Natural killer cell (primary cell): Measurements from ENCODE around the gene TECTB. TPM values are rescaled to one million over a fixed set of nuclear protein-coding genes. Genes with fewer than 3 reads are reported as not detected.
A peak's percentile ranks its signal among the peaks of the same experiment; 100 is the strongest.

Experiments
- ATAC-seq, 3 donors: fragments of 150-1000 bp in 2 of 3; fragments of 200-7000 bp in 1 of 3; cut with Tn5 transposase; 1 replicate in 1 of 3; 2 replicates in 2 of 3; pipeline ENCODE4 v1.10.0; 2021; ENCODE audit warnings: mild to moderate bottlenecking in 2 of 3, moderate library complexity in 2 of 3
- DNase-seq, 2 donors: peaks; one replicate each; pipeline versions ENCODE4 v3.0.0 to v3.0.0-alpha.2; 2013 to 2021; ENCODE audit warnings: mixed read lengths in 1 of 2
- H3K27ac ChIP-seq: one replicate; pipeline ENCODE4 v1.5.1; 2013; ENCODE audit warnings: mild to moderate bottlenecking, low read length
- H3K27me3 ChIP-seq: one replicate; pipeline ENCODE4 v1.6.1; 2013; ENCODE audit warnings: low read length; ENCODE audit not compliant: control insufficient read depth, insufficient read depth
- H3K36me3 ChIP-seq: one replicate; pipeline ENCODE4 v1.6.1; 2013; ENCODE audit warnings: low read length; ENCODE audit not compliant: control insufficient read depth, insufficient read depth
- H3K4me1 ChIP-seq: one replicate; pipeline ENCODE4 v1.6.1; 2013; ENCODE audit warnings: low read length; ENCODE audit not compliant: control insufficient read depth, insufficient read depth
- H3K4me3 ChIP-seq: one replicate; pipeline ENCODE4 v1.5.1; 2013; ENCODE audit warnings: low read length
- H3K9me3 ChIP-seq: one replicate; pipeline ENCODE4 v1.6.1; 2013; ENCODE audit warnings: low read length; ENCODE audit not compliant: control insufficient read depth, insufficient read depth
- H3K27ac Mint-ChIP-seq, 2 donors: one replicate each; pipeline ENCODE4 v1.8.0; 2022; ENCODE audit warnings: mild to moderate bottlenecking in 2 of 2, mixed read lengths in 2 of 2, moderate library complexity in 1 of 2
- H3K27me3 Mint-ChIP-seq, 2 donors: one replicate each; pipeline ENCODE4 v1.8.0; 2022; ENCODE audit warnings: low read depth in 2 of 2, mixed read lengths in 2 of 2
- H3K36me3 Mint-ChIP-seq: one replicate; pipeline ENCODE4 v1.8.0; 2022; ENCODE audit warnings: mixed read lengths
- H3K4me1 Mint-ChIP-seq, 2 donors: one replicate each; pipeline ENCODE4 v1.8.0; 2022; ENCODE audit warnings: mixed read lengths in 2 of 2
- H3K4me3 Mint-ChIP-seq: one replicate; pipeline ENCODE4 v1.8.0; 2022; ENCODE audit warnings: mild to moderate bottlenecking, moderate library complexity, mixed read lengths
- H3K9me3 Mint-ChIP-seq, 2 donors: one replicate each; pipeline ENCODE4 v1.8.0; 2022; ENCODE audit warnings: mixed read lengths in 2 of 2
- CTCF ChIP-seq: fragments of 200-600 bp; IDR thresholded peaks from one replicate; pipeline ENCODE4 v1.8.0; 2022; ENCODE audit warnings: antibody characterized with exemption
- WGBS: methylation state at CpG from one replicate; pipeline ENCODE4 v1.1.7; 2013; ENCODE audit warnings: missing lambda C conversion rate; ENCODE audit not compliant: insufficient coverage; 5-methylcytosine and 5-hydroxymethylcytosine counted together
- intact Hi-C: fragments of 100-400 bp; cut with micrococcal nuclease; formaldehyde crosslinking; loops from one replicate; pipeline ENCODE4 v1.14.2; 2022
- total RNA-seq, 4 donors: library from RNA; stranded (reverse); fragments of 120-200 nt in 1 of 4; gene quantifications; one replicate each; pipeline versions ENCODE4 v1.2.3 to v1.2.4, GENCODE V29; 2013 to 2022

The TECTB gene
- not detected for total RNA-seq
- total RNA-seq (2013), result not detected

GRCh38 chr10:112283100-112283499, at the start of gene TECTB:
Gene TECTB, plus strand, starts transcription at chr10:112283400. Its CDS starts 335 bp downstream, at chr10:112283735.
- Histone ChIP-seq H3K27me3 (no peaks in the 10 kb centered on the region), H3K27ac (no peak within 1 kb of the TSS), H3K9me3 (no peaks in the 10 kb centered on the region), H3K4me1 (no peaks in the 10 kb centered on the region), H3K36me3 (no peaks in the 10 kb centered on the region), H3K4me3 (no peak within 1 kb of the TSS)
- intact Hi-C loops, result no loop called here
- TF ChIP-seq CTCF, result no peak
- Mint-ChIP-seq H3K4me3 (no peak within 1 kb of the TSS), H3K27me3 (peaks cover 17 to 30% of the 10 kb centered on the region in 2 donors), H3K4me1 (no peaks in the 10 kb centered on the region), H3K27ac (no peak within 1 kb of the TSS), H3K9me3 (no peaks in the 10 kb centered on the region), H3K36me3 (no peaks in the 10 kb centered on the region)
- ATAC-seq (no peak), DNase-seq (no peak)
- WGBS, result 88% methylated on average over 6 of the region's 6 CpGs

- Mint-ChIP-seq H3K4me1 (no peaks in the 10 kb centered on the region), H3K4me3 (no peak overlapping the region), H3K9me3 (no peaks in the 10 kb centered on the region), H3K27ac (no peak overlapping the region), H3K27me3 (peaks cover 12 to 14% of the 10 kb centered on the region in 2 donors), H3K36me3 (peaks cover 7% of the 10 kb centered on the region)
- TF ChIP-seq CTCF, result no peak
- Histone ChIP-seq H3K36me3 (no peaks in the 10 kb centered on the region), H3K4me1 (no peaks in the 10 kb centered on the region), H3K27ac (no peak overlapping the region), H3K4me3 (no peak overlapping the region), H3K9me3 (no peaks in the 10 kb centered on the region), H3K27me3 (no peaks in the 10 kb centered on the region)
- 88% methylated on average over 6 of the region's 7 CpGs for WGBS
- no peak for DNase-seq
- intact Hi-C loops, result no loop called here
- peak in 1 of 3 donors; percentile 8 for ATAC-seq
These were observed 48.1 kb upstream of the TECTB start for GRCh38 chr10:112235141-112235540.

- H3K27me3 Mint-ChIP-seq, result peaks cover 11 to 13% of the 10 kb centered on the region in 2 donors
- H3K4me3 Mint-ChIP-seq, result no peak overlapping the region
- H3K27me3 ChIP-seq, result no peaks in the 10 kb centered on the region
- ATAC-seq (no peak), DNase-seq (no peak)
- H3K9me3 ChIP-seq, result no peaks in the 10 kb centered on the region
- WGBS, result 70% methylated on average over 3 of the region's 4 CpGs
- no peaks in the 10 kb centered on the region for H3K36me3 ChIP-seq
- no peaks in the 10 kb centered on the region for H3K4me1 ChIP-seq
- H3K27ac Mint-ChIP-seq, result no peak overlapping the region
- intact Hi-C loops, result no loop called here
- H3K27ac ChIP-seq, result no peak overlapping the region
- peaks cover 0 to 1% of the 10 kb centered on the region in 2 donors for H3K9me3 Mint-ChIP-seq
- TF ChIP-seq CTCF, result no peak
- H3K36me3 Mint-ChIP-seq, result peaks cover 9% of the 10 kb centered on the region
- H3K4me3 ChIP-seq, result no peak overlapping the region
- H3K4me1 Mint-ChIP-seq, result no peaks in the 10 kb centered on the region
These were observed 47.3 kb upstream of the TECTB start for GRCh38 chr10:112235920-112236319.

- Histone ChIP-seq H3K27me3 (no peaks in the 10 kb centered on the region), H3K4me1 (no peaks in the 10 kb centered on the region), H3K4me3 (no peak overlapping the region), H3K9me3 (no peaks in the 10 kb centered on the region), H3K36me3 (no peaks in the 10 kb centered on the region), H3K27ac (no peak overlapping the region)
- H3K27ac Mint-ChIP-seq, result no peak overlapping the region
- ATAC-seq (no peak), DNase-seq (no peak)
- peaks cover 0 to 5% of the 10 kb centered on the region in 2 donors for H3K9me3 Mint-ChIP-seq
- H3K4me1 Mint-ChIP-seq, result no peaks in the 10 kb centered on the region
- WGBS, result 95% methylated on average over 3 of the region's 3 CpGs
- H3K4me3 Mint-ChIP-seq, result no peak overlapping the region
- intact Hi-C loops, result no loop called here
- H3K27me3 Mint-ChIP-seq, result peaks cover 10 to 11% of the 10 kb centered on the region in 2 donors
- peaks cover 15% of the 10 kb centered on the region for H3K36me3 Mint-ChIP-seq
- no peak for TF ChIP-seq CTCF
These were observed 46.7 kb upstream of the TECTB start for GRCh38 chr10:112236486-112236885.
